HG03558 (cell line): Measurements from ENCODE around the gene ANO7.

Source experiments
- ATAC-seq: cut with Tn5 transposase; IDR thresholded peaks from one replicate; pipeline ENCODE4 v1.9.1; 2021; ENCODE audit warnings: moderate number of reproducible peaks; ENCODE audit not compliant: unreplicated experiment; ENCODE audit errors: extremely low read depth

ANO7 gene

DNA sequence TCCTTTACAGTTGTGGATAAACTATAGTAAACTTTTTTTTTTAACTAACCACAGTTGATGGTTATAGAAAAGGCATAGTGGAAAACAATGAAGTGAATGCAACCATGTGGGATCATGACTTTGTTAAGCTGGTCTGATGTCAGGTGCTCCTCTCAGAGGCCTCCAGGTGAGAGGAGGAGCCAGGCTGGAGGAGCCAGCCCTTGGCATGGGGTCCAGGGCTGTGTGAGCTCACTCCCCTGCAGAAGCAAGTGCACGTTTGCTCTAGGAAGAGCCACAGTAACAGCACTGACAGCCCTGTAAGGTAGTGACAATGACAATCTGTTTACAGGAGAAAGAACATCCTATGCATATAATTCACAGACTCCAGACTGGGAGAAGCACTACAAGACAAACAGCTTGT, 32.5 kb upstream of the ANO7 start:
- no peak for ATAC-seq

DNA sequence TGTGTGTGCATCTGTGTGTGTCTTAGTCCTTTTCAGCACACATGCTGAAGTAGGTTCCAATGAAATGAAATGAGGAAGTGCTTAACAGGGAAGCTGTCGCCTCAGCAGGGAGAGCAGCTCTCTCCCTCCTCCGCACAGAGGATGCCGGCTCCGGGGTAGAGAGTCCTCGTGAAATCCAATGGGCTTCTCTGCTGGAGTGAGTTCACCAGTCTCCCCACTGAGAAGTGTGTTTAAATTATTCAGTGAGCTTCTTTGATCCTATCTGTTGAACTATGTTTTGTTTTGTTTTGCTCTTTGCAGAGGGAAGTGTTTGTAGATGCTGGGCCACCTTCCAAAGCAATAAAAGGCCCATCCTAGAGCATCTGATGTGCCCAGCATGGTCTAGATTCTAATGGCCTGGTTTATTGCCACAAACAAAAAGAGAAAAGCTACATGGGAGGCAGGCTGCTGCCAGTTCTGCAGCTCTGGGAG, 31.5 kb upstream of the ANO7 start:
- no peak for ATAC-seq

DNA sequence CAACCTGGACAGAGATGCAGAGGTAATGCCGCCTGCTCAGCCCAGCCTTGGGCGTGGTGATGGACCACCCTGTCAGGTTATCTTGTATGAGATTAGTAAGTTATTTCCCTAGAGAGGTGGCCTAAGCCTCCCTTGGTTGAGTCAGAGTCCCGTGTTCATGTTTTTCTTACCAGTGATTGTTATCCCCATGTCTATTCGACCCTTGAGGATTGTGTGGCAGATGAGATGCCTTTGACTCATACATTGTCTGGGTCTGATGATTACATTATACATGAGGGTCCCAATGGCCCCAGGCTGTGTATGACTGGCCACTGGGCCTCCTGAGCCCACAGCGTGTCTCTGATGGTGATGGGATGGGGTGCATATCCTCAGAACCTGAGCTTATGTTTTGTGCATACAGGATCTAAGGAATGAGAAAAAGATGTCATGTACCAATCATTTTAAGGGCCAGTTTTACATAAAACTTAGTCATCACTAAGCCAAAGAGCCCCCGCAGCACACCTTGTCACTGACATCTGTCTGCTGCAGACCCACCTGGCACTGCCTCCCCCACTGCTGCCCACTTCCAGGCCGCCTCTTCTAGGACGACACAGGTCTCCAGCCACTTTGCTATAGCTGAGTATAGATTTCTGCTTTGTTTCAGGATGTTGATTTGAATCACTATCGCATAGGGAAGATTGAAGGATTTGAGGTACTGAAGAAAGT, 30.5 kb upstream of the ANO7 start:
- ATAC-seq, result no peak

DNA sequence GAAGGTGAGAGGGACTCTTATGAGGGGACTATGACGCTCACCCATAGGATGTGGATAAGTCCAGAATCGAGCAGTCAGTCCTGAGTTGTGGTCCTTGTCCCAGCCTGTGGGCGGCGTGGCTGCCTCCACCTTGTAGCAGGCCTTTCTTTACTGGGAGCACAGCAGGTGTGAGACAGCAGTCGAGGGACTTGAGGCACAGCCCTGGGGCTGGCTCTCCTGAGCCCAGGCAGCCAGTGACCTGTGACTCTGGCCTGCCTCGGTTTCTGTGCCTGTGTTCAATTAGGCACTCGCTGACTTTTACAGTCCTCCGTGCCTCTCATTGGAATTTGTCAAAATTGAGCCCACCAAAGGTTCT, 30.0 kb upstream of the ANO7 start:
- ATAC-seq, result no peak

DNA sequence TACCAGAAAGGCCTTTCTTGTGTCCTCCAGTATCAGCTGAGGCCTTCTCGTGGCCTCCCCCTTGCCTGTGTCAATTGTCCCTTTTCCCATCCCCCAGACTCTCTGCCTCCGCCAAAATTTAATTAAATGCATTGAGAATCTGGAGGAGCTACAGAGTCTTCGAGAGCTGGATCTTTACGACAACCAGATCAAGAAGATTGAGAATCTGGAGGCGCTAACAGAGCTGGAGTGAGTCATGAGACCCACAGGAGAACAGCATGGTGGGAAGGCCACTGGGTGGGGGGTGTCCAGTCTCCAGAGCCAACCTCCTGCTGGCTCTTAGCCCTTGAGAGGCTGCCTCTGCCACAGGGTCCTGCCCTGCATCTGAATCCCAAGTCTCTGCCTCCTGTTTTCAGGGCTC, 29.4 kb upstream of the ANO7 start:
- ATAC-seq, result no peak

DNA sequence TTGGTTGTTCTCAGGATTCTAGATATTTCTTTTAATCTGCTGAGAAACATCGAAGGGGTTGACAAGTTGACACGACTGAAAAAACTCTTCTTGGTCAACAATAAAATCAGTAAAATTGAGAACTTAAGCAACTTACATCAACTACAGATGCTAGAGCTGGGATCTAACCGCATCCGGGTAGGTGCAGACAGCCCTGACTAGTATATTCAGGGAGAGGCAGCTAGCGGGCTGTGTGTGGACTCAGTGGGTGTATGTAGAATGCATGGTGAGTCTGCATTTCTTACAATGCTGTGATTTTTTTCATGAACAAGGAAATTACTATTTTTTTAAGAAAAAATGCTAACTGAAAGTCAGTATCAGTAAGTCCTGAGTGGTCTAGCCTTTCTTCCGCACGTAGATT, 28.2 kb upstream of the ANO7 start:
- ATAC-seq, result no peak

DNA sequence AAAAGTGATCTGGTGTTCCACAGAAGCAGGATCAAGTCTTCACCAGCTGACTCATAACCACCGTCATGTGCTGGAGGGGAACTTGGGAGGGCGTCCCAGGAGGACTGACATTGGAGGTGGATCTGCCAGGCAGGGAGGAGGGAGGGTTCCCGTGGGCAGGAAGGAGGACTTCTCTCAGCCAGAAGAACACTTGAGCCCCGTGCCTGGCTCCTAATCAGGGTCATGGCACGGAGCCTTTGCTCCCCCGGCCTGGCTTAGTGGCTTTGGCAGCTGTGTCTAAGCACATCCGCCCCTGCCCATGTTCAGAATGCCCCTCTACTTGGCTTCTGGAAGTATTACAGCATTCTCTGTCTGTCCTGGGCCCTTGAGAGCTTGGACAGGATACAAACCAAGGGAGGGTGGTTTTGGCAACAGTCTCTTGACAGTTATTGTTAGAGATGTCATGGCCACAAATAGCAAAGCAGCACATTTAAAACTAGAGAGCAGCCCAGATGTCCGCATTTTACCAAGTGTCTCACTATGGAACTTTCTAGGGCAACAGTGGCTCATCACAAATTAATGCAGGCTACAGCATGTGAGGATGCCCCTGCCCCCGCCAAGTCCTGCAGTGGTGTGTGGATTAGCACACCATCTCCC, 26.7 kb upstream of the ANO7 start:
- no peak for ATAC-seq

DNA sequence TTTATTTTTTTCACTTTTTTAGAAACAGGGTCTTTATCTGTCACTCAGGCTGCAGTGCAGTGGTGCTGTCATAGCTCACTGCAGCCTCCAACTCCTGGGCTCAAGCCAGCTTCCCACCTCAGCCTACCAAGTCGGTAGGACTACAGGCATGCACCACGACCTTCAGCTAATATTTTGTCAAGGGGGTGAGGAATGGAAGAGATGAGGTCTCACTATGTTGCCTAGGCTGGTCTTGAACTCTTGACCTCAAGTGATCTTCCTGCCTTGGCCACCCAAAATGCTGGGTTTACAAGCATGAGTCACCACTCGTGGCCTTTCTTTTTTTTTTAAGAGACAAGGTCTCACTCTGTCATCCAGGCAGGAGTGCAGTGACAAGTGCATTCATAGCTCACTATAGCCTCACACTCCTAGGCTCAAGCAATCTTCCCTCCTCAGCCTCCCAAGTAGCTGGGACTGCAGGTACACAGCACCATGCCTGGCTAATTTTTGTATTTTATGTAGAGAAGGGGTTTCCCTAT, 24.8 kb upstream of the ANO7 start:
- ATAC-seq, result no peak

DNA sequence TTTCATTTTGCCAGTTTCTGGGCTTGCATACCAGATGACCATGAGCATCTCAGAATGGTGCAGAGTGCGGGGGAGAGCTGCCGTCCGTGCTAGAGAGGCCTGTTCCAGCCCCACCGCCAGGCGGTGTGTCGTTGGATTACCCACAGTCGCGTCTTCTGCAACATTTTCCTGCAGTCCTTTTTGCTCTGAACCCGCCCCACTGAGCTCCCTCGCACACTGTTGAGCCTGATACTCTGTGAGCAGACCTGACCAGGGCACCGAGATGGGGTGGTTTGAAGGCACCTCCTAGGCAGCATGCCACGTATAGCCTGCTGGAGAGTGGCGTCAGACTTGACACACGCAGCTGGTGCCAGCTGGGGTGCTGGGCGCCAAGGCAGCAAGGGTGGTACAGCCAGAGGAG, 20.1 kb upstream of the ANO7 start:
- no peak for ATAC-seq

DNA sequence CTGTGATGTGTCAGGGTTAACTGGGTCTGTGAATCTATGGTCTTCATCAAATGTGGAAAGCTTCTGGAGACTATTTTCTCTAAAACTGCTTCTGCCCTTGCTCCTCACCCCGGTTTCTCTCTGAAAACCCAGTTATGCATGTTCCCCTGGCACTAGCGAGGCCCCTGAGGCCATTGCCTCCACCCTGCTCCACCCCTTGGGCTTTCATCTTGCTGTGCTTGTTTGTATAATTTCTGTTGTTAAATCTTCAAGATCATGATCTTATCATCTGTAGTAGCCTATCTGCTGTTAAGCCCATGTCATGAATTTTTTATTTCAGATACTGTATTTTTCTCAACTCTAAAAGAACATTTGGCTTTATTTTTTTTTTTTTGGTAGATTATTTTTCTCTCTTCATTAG, 14.9 kb upstream of the ANO7 start:
- no peak for ATAC-seq

DNA sequence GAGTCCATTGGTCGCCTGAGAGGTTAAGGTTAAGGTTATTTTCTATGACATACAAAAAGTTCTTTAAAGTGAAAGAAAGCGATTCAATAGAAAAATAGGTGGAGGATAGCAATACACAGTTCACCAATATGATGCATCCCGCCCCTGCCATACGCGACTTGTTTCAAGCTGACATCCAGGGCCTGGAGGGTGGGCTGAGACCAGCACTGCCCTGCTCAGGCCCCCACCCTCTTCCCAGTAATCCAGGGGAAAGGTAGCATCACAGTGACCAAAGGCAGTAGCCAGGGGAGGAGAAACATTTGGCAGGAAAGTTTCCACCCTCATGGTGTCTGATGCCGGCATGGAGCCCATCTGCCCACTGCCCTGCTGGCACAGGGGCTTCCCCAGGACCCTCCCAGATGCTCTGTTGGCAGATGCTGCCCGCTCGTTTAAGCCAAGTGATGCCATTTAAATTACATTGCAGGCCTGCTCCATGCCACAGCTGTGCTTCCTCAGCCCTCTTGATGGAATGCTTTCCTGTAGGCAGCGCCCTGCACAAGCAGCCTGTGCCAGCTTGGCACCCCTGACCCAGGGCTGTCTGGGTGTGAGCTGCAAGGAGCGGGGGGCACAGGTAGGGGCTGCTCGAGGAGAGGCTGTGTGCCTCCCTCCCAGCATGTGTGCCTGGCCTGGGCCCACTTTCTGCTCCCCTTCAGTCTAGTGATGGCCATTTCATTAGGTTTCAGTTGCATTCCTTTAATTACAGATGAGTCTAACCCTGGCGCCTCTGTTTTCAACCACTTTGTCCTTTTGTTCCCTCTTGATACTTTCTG, 10.7 kb upstream of the ANO7 start:
- ATAC-seq, result no peak

DNA sequence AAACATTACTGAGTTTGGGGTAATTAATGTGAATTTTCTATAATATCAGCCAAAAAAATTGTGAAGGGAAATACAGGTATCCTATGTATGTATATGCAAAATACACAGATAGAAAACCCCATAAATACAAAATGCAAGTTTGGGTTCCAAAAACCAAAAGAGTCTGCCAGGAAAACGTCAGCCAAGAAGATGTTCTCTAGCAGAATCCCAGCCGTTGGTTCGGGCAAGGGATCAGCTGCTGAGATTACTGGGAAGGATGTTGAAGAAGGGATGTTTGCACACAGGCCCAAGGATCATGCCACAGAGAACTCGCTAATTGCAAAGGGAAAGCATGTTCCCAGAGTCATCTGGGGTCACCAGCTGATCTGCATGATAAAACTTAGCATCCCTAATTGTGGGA, 9.5 kb upstream of the ANO7 start:
- no peak for ATAC-seq

DNA sequence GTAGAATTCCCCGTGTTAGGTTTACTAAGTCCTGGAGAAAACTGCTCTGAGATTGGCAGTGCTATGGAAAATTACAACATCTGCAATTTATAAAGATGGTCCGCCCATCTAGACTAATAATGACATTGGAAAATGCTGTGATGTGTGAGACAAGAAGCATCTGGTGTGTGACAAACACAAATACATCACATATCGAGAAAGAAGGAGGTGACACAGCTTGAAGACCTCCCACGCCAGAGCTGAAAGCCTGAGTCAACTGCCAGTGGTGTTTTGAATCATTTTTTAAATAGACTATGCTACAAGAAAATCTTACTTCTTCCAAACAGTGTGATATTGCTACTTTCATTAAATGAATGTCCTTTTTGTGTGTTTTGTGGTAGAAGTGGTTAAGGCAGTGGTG, 8.6 kb upstream of the ANO7 start:
- ATAC-seq, result no peak

DNA sequence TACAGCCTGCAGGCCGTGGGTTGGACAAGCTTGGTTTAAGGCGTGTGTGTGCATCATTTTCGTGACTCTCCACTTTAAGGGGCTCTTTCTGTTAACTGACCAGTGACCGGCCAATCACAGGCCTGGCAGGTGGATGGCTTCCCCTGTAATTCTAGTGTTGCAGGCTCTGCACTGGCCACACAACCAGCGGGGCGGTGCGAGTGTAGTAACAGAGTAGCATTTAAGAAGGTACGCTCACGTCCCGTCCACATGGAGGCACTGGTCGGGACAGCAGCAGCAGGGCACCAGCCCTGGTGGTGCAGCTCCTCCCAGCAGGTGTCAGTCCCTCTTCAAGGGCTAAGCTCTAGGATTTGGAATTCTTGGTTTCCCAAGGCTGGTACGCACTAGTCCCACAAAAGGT, 8.0 kb upstream of the ANO7 start:
- ATAC-seq, result no peak

DNA sequence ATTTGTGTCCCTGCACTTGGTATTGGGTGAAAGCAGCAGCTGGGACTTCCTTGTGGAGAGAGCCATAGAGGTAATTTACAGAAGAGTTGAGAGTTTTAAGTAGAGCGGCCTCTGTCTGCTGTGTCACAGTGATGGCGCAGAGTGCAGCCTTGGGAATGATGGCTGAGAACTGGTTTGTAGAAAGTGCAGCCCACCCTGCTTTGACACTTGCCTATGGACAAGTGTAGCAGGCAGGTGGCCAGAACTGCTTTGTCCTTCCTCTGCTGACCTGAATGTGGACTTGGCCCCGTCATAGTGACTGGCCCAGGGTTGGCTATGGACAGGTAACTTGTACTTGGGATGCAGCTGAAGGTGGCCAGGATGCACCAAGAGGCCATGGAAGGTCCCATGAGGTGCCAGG, 6.4 kb upstream of the ANO7 start:
- no peak for ATAC-seq

DNA sequence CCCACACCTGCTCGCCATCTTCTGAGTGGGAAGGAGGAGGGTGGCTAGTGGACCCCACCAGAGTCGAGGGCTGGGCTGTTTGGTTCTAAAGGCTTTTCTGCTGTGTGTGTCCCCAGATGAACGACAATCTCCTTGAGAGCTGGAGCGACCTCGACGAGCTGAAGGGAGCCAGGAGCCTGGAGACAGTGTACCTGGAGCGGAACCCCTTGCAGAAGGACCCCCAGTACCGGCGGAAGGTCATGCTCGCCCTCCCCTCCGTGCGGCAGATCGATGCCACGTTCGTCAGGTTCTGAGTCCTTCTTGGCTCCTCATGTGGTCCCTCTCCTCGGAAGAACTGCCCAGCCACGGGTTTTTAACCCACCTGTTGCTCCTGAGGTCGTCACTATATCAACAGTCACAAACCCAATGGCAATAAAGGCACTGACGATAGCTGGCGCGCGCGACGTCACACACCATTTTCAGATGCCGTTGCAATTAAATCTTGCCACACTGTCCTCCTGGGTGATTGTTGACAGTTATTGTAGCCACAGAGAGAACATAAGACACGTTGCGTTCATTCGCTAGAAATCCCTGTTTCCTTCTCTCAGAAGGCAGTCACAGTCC, 5.8 kb upstream of the ANO7 start:
- ATAC-seq, result no peak

DNA sequence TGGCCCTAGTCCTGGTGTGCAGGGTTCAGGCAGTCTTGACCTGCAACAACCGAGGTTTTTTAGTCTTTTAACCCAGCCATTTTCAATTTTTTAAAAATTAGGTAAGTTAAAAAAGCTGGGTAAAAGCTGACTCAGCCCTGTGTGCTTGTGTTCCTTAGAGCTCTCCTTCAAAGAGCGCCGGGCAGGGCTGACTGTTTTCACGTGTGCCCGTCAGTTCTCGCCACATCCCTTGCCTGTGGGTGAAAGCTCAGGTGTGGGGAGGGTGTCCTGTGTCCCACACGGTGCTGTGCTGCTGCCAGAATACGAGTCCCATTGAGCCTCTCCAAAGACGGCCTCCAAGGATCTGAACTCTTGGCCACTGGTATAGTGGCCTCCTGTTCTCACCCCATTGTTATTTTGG, 5.3 kb upstream of the ANO7 start:
- ATAC-seq, result no peak

DNA sequence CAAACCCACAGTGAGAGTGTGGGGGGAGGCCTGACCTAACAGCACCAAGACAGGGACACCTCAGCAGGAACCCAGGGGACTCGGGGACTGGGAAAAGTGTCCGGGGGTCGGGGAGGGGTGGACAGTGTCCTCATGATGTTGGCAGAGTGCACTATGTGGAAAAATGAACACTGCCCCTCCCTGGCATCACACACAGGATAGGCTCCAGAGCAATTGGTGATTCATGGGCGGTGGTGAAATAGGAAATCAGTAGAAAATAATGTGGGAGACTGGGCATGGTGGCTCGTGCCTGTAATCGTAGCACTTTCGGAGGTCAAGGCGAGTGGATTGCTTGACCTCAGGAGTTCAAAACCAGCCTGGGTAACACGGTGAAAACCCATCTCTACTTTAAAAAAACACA, 3.6 kb upstream of the ANO7 start:
- ATAC-seq, result no peak

DNA sequence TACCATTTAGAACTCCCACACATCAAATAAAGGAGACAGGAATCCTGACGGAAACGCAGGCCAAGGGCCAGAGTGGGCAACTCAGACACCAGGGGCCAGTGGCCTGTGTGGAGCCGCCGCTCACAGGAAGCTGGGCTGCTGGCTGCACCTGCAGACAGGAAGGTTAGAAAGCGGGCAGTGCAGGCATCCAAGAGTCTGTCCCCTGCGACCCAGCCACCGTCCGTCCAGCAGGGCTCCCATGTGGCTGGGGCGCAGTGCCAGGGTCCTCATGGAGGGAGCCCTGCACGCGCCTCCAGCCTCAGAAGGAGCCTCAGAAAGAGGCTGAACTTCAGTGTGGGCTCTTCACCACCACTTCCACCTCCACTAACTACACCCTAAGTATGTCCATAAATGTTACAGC, 2.5 kb upstream of the ANO7 start:
- ATAC-seq, result no peak

DNA sequence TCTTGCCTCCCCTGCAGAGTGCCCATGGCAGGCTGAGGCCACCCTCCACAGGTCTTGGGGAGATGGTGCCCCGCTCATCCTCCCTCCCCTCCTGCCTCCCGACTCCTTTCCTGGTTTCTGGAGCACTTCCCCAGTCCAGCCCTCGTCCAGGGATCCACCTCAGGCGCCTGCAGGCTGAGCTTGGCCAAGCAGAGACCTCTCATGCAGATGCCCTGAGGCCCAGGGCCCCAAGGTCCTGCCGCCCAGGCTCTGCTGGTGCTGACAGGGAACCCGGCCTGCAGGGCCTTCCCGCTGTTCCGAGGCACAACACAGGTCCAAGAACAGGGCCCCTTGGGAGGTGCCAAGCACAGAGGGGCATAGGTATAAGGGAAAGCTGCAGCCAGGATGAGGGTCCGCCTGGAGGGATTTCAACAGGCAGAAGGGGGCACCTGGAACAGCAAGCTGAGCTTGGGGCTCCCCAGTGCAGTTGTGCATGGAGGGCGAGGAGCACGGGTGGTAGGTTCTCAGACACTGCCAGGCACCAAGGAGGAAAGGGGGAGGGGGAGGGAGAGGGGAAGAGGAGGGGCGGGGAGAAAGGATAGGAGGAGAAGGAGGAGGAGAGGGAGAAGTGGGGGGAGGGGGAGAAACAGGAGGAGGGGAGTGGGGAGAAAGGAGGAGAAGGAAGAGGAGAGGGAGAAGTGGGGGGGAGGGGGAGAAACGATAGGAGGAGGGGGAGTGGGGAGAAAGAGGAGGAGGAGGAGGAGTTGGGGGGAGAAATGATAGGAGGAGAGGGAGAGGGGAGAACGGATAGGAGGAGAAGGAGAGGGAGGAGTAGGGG, 1.2 kb upstream of the ANO7 start:
- no peak for ATAC-seq
